SJCRH30 (cell line): ENCODE measurements around the gene ZBP1. TPM values are rescaled to one million over a fixed set of nuclear protein-coding genes. Genes with fewer than 3 reads are reported as not detected.
A peak's percentile ranks its signal among the peaks of the same experiment; 100 is the strongest.

Source experiments
- DNase-seq, 2 experiments: peaks; one replicate each; pipeline ENCODE4 v3.0.0-alpha.2; 2015 to 2020
- H3K27ac ChIP-seq: fragments of 250-450 bp; sonication (Bioruptor Pico); 2 replicates; pipeline ENCODE4 v1.5.1; 2020; ENCODE audit warnings: mild to moderate bottlenecking, moderate library complexity
- H3K27me3 ChIP-seq: fragments of 250-450 bp; sonication (Bioruptor Pico); 2 replicates; pipeline ENCODE4 v1.5.1; 2020; ENCODE audit warnings: mild to moderate bottlenecking, moderate library complexity
- H3K36me3 ChIP-seq: fragments of 250-450 bp; sonication (Bioruptor Pico); 2 replicates; pipeline ENCODE4 v1.5.1; 2020; ENCODE audit warnings: mild to moderate bottlenecking, moderate library complexity
- H3K4me1 ChIP-seq: fragments of 250-450 bp; sonication (Bioruptor Pico); 2 replicates; pipeline ENCODE4 v1.5.1; 2020; ENCODE audit warnings: mild to moderate bottlenecking, moderate library complexity
- H3K4me3 ChIP-seq: fragments of 250-450 bp; sonication (Bioruptor Pico); 2 replicates; pipeline ENCODE4 v1.5.1; 2020; ENCODE audit warnings: mild to moderate bottlenecking, moderate library complexity
- H3K9me3 ChIP-seq: fragments of 250-450 bp; sonication (Bioruptor Pico); replicated peaks from 2 replicates; pipeline ENCODE4 v1.5.1; 2020; ENCODE audit warnings: mild to moderate bottlenecking, moderate library complexity
- total RNA-seq: library from RNA; depleted of rRNA; stranded (reverse); fragments of >200 nt; shearing (Covaris generic); gene quantifications from 2 replicates; pipeline ENCODE4 v1.2.3, GENCODE V29; 2014; rRNA removed

Gene ZBP1
- 0.02 TPM in 1 of 2 replicates, not detected in the other for total RNA-seq

GRCh38 chr20:57620274-57620990 lies at the start of gene ZBP1:
Gene ZBP1 (minus strand): TSS chr20:57620426. CDS start chr20:57620295, 131 bp downstream.
- Histone ChIP-seq H3K27ac (no peak within 1 kb of the TSS), H3K36me3 (no peaks in the 10 kb centered on the region), H3K4me3 (no peak within 1 kb of the TSS), H3K9me3 (no peaks in the 10 kb centered on the region; the same call in 1 of the 2 replicates), H3K27me3 (peaks cover 6% of the 10 kb centered on the region), H3K4me1 (peaks cover 31% of the 10 kb centered on the region)
- peak; percentile 45 to 57 for DNase-seq

GRCh38 chr20:57669632-57670031 lies 49.4 kb upstream of the ZBP1 start:
- no peaks in the 10 kb centered on the region for H3K4me1 ChIP-seq
- no peaks in the 10 kb centered on the region for H3K27me3 ChIP-seq
- H3K27ac ChIP-seq = no peak overlapping the region
- no peak overlapping the region for H3K4me3 ChIP-seq
- no peaks in the 10 kb centered on the region for H3K9me3 ChIP-seq
- no peak for DNase-seq
- H3K36me3 ChIP-seq = peaks cover 10% of the 10 kb centered on the region

GRCh38 chr20:57667924-57668782 lies 47.9 kb upstream of the ZBP1 start:
- no peak overlapping the region for H3K27ac ChIP-seq
- no peaks in the 10 kb centered on the region for H3K4me1 ChIP-seq
- H3K9me3 ChIP-seq = no peaks in the 10 kb centered on the region
- H3K36me3 ChIP-seq = peaks cover 11% of the 10 kb centered on the region
- no peak for DNase-seq
- no peaks in the 10 kb centered on the region for H3K27me3 ChIP-seq
- no peak overlapping the region for H3K4me3 ChIP-seq

- Histone ChIP-seq H3K4me1 (no peaks in the 10 kb centered on the region), H3K27ac (no peak overlapping the region), H3K4me3 (no peak overlapping the region), H3K27me3 (no peaks in the 10 kb centered on the region), H3K9me3 (no peaks in the 10 kb centered on the region), H3K36me3 (peaks cover 11% of the 10 kb centered on the region)
- DNase-seq = no peak
Measured at GRCh38 chr20:57667388-57667787, 47.2 kb upstream of the ZBP1 start.

- Histone ChIP-seq H3K9me3 (no peaks in the 10 kb centered on the region), H3K4me3 (no peak overlapping the region), H3K36me3 (peaks cover 11% of the 10 kb centered on the region), H3K4me1 (no peaks in the 10 kb centered on the region), H3K27me3 (no peaks in the 10 kb centered on the region), H3K27ac (no peak overlapping the region)
- DNase-seq = no peak
Measured at GRCh38 chr20:57666834-57667157, 46.6 kb upstream of the ZBP1 start.

- Histone ChIP-seq H3K4me3 (no peak overlapping the region), H3K36me3 (peaks cover 11% of the 10 kb centered on the region), H3K4me1 (no peaks in the 10 kb centered on the region), H3K27ac (no peak overlapping the region), H3K27me3 (no peaks in the 10 kb centered on the region), H3K9me3 (no peaks in the 10 kb centered on the region)
- no peak for DNase-seq
Measured at GRCh38 chr20:57666106-57666833, 46.0 kb upstream of the ZBP1 start.

GRCh38 chr20:57665589-57665971 lies 45.4 kb upstream of the ZBP1 start:
- no peaks in the 10 kb centered on the region for H3K27me3 ChIP-seq
- H3K27ac ChIP-seq = no peak overlapping the region
- peaks cover 11% of the 10 kb centered on the region for H3K36me3 ChIP-seq
- no peaks in the 10 kb centered on the region for H3K9me3 ChIP-seq
- no peaks in the 10 kb centered on the region for H3K4me1 ChIP-seq
- no peak for DNase-seq
- no peak overlapping the region for H3K4me3 ChIP-seq

GRCh38 chr20:57664924-57665588 lies 44.8 kb upstream of the ZBP1 start:
- no peak overlapping the region for H3K4me3 ChIP-seq
- no peak overlapping the region for H3K27ac ChIP-seq
- no peaks in the 10 kb centered on the region for H3K27me3 ChIP-seq
- no peak for DNase-seq
- no peaks in the 10 kb centered on the region for H3K9me3 ChIP-seq
- no peaks in the 10 kb centered on the region for H3K4me1 ChIP-seq
- peaks cover 11% of the 10 kb centered on the region for H3K36me3 ChIP-seq

- Histone ChIP-seq H3K4me3 (no peak overlapping the region), H3K36me3 (peaks cover 14% of the 10 kb centered on the region), H3K9me3 (no peaks in the 10 kb centered on the region), H3K4me1 (no peaks in the 10 kb centered on the region), H3K27me3 (no peaks in the 10 kb centered on the region), H3K27ac (no peak overlapping the region)
- DNase-seq = no peak
Measured at GRCh38 chr20:57664476-57664875, 44.2 kb upstream of the ZBP1 start.

- H3K4me1 ChIP-seq = no peaks in the 10 kb centered on the region
- no peak for DNase-seq
- no peaks in the 10 kb centered on the region for H3K9me3 ChIP-seq
- no peaks in the 10 kb centered on the region for H3K27me3 ChIP-seq
- peaks cover 20% of the 10 kb centered on the region for H3K36me3 ChIP-seq
- no peak overlapping the region for H3K27ac ChIP-seq
- H3K4me3 ChIP-seq = no peak overlapping the region
Measured at GRCh38 chr20:57663681-57664451, 43.6 kb upstream of the ZBP1 start.

- Histone ChIP-seq H3K27ac (no peak overlapping the region), H3K4me3 (no peak overlapping the region), H3K9me3 (no peaks in the 10 kb centered on the region), H3K4me1 (no peaks in the 10 kb centered on the region), H3K36me3 (peaks cover 26% of the 10 kb centered on the region), H3K27me3 (no peaks in the 10 kb centered on the region)
- no peak for DNase-seq
Measured at GRCh38 chr20:57663241-57663640, 43.0 kb upstream of the ZBP1 start.

GRCh38 chr20:57662456-57663240 lies 42.4 kb upstream of the ZBP1 start:
- H3K36me3 ChIP-seq = peaks cover 32% of the 10 kb centered on the region
- H3K4me1 ChIP-seq = no peaks in the 10 kb centered on the region
- no peaks in the 10 kb centered on the region for H3K27me3 ChIP-seq
- H3K27ac ChIP-seq = no peak overlapping the region
- H3K9me3 ChIP-seq = no peaks in the 10 kb centered on the region
- no peak overlapping the region for H3K4me3 ChIP-seq
- peak in 1 of 2 experiments; percentile 10 for DNase-seq

GRCh38 chr20:57661746-57662455 lies 41.7 kb upstream of the ZBP1 start:
- H3K4me1 ChIP-seq = no peaks in the 10 kb centered on the region
- no peaks in the 10 kb centered on the region for H3K27me3 ChIP-seq
- no peak for DNase-seq
- peaks cover 35% of the 10 kb centered on the region for H3K36me3 ChIP-seq
- H3K4me3 ChIP-seq = no peak overlapping the region
- no peaks in the 10 kb centered on the region for H3K9me3 ChIP-seq
- no peak overlapping the region for H3K27ac ChIP-seq
